GM21786 (cell line): ENCODE measurements around the gene MSI2.
"Not testable (repeated sequence)": the region's sequence is repeated elsewhere in the genome, so short reads cannot be mapped to it uniquely, and the experiment has no call there.

Source experiments
- ATAC-seq: cut with Tn5 transposase; IDR thresholded peaks from one replicate; pipeline ENCODE4 v1.9.1; 2021; ENCODE audit not compliant: unreplicated experiment

MSI2 gene

DNA sequence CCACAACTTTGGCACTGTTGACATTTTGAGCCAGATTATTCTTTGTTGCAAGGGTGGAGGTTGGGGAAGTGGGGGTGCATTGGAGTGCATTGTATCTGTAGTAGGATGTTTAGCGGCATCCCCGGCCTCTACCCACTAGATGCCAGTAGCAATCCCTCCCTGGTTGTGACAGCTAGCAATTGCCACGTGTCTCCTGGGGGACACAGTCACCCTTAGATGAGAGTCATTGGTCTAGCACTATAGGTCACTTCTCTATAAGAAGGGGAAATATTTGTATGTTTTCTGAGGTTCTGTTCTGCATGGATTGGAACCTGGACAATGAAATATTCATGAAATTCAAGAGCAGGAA lies 32.4 kb downstream of the MSI2 start:
- no peak for ATAC-seq

DNA sequence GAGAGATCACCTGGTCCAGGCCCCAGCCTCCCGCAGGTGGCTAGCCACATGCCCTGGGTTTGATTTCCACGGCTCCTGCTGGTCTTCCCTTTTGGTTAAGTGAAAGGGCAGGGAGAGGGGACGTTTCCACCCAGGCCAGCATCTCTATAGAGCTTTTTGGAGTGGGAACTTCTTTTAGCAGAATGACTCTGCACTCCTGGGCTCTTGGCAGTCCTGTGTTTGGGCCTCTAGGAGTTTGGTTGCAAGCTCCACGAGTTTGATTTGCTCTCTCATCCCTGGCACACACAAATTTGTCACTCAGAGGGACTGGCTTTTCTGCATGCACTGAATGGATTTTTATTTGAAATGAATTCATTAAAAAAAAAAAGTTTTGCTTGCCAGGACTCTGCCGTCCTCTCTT lies 32.8 kb downstream of the MSI2 start:
- ATAC-seq = no peak

DNA sequence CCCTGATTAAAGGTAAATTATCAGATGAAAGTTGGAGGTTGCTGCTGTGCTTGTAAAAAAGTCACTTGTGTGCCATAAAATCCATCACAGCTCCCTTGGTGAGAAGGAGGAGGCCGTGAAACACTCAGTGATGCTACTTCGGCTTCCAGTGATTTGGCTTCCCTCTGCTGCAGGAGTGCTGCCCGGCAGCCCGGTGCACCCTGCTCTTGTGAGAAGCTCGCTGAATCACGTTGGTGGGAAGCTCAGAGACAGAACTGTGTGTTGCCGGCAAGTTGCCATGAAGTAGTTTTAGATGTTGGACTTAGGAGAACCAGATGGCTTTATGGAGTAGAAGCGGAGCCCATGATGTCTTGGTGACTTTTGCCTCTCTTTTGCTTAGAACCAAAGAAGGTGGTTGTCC lies 33.3 kb downstream of the MSI2 start:
- no peak for ATAC-seq

DNA sequence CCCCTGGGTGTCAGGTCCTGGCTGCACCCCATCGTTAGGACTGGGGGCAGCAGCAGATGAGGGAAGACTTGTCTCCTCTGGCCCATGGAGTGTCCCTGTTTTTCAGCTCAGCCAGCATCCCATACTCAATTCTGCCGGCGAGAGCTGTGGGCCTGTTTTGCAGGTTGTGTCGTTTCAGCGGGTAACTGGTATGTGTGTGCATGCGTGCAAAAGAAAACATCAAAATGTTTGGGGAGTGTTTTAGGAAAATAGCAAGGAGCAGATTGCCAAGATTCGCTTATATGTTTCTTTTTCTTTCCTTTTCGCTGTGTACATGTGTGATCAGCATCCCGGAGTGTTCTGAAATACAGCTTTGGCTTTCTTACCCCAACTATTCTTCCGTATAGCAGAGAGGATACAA lies 34.7 kb downstream of the MSI2 start:
- no peak for ATAC-seq

DNA sequence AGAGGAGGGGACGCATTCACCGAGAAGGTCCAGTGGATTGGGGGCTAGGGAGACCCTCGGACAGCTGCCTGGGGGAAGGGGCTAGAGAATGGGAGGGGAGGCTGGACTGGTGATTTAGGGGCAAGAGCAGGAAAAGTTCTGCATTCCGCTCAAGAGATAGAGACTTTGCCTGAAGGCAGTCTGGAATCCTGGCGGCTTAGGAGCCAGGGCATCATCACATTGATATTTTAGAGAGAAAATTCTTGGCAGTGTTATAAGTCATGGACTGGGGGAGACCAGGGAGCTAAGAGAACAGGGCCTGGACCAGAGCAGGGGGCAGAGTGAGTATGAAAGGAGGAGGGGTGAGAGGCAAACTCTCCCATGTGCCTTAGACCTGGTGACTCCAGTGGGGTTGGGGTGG lies 35.8 kb downstream of the MSI2 start:
- no peak for ATAC-seq

DNA sequence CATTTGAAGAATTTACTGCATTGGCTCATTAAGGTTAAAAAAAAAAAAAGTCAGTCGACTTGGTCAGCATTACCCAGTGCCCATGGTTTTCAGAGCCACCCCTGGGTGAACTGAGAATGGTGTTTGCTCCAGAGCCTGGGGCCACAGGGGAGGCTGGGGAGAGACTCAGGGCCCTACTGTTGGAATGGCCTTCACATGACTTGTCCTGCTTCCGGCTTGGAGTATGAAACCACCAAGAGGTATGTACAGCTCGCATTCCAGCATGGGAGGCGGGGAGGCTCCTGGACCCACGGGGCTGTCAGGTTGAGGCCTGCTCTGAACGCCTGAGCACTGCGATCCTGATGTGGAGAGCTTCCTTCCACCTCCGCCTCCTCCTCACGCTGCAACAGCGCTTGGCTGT lies 36.8 kb downstream of the MSI2 start:
- ATAC-seq = no peak

DNA sequence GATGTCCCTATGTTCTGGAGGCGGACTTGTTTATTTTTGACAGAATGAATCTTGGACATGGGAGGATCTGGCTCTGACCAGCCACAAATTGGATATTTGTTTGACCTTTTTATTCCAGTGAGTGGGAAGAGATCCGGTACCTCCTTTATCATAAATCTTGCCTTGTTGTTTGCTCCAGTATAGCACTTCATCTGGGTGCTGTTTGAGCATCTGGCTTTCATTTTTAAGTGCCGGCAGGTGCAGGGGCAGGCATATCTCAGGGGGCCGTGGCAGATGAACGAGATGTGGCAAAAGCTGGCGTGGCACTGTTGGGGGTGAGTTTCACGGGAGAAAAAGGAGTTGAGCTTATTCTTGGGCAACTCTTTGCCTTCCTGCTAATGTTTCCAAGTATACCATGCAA lies 37.8 kb downstream of the MSI2 start:
- no peak for ATAC-seq

DNA sequence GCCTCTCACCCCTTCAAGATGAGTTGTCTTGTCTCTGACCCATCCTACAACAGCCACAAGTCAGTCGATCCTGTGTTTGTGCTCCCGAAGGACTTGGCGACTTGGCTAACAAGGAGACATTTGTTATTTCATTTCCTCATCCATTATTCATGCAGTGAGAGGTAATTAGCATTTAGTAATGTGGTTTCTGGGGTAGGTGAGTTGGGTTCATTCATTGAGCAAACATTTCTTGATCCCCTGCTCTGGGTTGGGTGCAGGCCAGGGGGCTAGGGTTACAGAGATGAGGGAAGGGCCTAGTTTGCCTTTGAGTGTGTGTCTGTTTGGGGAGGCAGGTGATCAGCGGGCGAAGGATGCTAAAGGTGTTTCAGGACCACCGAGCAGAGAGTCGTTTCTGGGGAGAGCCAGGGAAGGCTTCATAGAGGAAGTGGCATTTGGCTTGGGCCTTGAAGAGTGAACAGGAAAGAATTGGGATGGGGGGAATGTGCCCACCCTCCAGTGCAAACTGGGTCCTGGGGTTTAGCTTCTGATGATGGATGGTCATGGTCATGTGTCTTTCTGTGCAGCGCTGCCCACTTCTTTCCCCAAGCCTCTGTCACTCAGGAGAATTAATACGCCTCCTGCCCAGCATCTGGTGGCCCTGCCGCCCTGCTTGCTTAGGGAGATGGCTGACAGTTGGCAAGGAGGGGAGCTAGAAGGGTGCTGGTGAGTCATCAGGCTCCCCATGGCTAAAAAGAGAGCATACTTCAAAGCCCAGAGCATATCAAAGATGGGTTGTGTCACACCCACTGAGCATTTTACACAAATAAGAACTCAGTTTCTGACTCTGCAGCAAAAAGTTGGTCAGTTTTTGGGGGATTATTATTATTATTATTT lies 38.5 kb downstream of the MSI2 start:
- no peak for ATAC-seq

DNA sequence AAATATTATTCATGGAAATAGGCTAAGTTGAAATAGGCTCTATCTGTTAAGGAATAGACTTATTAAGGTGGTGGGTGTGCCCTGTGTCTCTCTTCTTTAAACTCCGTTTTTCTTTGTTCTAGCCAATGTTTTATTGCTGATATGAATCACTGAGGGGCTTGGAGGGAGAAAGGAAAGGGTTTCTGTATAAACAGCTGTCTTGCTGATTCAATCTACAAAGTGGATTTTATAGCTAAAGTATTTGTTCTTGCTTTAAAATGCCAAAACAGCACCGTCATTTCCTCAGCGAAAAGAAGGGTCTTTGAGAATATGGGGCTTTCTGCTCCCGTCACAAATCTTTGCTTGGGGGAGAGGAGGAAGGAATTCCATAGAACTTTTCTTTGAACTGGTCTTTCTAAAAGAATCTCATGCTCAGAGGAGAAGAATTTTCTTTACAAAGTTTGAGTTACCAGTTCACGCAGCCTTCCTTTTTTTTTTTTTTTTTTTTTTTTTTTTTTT lies 39.3 kb downstream of the MSI2 start:
- no peak for ATAC-seq

DNA sequence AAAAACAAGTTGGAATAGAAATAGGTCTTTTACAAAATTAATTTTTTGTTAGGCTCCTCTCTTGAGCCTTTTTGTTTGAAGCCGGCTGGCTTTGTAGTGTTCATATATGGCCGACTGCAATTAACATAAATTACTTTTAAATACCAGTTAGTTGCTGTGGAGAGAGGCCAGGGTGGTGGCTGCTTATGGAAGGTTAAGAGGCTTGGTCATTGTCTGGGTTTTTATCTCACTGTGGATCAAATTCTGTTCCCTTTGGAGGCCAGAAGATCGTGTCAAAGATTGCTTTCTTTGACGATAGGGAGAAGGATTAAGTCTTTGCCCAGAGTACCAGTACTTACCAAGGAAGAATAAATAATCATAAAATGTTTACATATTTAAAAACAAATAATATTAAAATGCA lies 39.9 kb downstream of the MSI2 start:
- ATAC-seq = no peak

DNA sequence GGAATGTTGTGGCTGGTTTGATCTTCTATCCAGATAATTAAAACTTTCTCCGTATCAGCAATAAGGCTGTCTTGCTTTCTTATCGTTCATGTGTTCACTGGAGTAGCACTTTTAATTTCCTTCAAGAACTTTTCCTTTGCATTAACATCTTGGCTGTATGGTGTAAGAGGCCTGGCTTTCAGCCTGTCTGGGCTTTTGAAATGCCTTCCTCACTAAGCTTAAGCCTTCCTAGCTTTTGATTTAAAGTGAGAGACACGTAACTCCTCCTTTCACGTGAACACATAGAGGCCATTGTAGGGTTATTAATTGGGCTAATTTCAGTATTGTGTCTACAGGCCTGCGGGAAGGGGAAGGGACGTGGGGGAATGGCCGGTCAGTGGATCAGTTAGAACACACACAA lies 42.9 kb downstream of the MSI2 start:
- ATAC-seq = no peak

DNA sequence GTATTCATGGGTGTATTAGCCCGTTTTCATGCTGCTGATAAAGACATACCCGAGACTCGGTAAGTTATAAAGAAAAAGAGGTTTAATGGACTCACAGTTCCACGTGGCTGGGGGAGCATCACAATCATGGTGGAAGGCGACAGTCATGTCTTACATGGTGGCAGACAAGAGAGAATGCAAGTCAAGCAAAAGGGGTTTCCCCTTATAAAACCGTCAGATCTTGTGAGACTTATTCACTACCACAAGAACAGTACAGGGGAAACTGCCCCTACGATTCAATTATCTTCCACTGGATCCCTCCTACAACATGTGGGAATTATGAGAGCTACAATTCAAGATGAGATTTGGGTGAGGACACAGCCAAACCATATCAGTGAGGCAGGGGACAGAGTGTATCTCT lies 44.3 kb downstream of the MSI2 start:
- not testable (repeated sequence) for ATAC-seq

DNA sequence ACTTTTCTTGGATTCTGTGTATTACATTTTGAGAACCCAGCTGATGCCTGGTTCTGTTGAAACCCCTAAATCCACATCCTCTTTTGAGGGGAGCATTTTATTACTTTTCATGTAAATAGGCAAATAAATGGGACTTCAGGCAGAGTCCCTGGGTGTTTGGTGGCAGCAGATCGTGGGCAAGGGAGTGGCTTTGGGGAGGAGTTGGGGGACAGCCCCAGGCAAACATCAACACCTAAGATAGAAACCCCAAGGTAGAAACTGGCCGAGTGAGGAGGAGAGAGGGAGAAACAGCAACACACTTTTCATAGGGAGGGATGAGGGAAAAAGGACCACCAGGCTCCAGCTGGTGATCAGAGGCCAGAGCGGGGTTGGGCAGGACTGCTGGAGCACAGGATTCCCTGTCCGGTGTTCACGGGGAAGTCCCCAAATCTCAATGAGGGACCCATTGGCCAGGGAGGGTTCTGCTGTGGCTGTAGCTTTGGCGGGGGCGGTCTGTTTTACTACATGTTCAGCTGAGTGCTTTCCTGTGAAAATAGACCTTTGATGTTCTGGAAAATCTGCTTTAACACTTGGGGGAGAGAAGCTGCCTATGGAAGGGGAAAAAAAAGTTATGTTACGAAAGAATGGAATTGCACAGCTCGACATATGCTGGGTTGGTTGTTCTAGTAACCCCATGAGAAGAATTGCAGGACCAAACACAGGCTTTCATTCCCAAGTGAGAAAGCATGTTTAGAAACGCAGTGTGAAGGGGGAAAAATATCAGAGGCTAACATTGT lies 46.6 kb downstream of the MSI2 start:
- no peak for ATAC-seq

DNA sequence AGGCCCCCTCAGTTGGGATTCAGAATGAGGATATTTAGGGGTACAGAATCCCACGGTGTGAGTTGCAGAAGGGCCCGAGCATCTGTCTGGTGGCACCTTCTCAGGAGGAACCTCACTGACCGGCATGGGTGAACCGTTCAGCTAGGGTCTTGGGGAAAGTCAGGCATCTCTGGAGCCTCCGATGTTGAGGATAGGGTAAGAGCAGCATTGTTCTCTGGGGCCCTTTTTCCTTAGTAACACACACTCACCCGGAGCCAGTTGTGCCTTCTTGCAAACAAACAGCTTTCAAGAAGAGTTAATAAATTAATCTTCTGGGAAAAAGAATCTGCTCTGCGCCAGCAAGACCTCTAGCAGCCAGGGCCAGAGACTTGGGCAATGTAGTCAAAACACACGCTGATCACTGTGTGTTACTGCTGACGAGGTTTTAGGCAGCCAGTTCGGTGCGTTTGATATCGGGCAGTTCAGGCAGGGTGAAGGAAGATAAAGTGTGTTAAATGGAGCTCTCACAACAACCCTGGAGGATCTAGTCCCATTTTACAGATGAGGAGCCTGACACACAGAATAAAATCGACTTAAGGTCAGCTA lies 48.9 kb downstream of the MSI2 start:
- ATAC-seq = no peak

DNA sequence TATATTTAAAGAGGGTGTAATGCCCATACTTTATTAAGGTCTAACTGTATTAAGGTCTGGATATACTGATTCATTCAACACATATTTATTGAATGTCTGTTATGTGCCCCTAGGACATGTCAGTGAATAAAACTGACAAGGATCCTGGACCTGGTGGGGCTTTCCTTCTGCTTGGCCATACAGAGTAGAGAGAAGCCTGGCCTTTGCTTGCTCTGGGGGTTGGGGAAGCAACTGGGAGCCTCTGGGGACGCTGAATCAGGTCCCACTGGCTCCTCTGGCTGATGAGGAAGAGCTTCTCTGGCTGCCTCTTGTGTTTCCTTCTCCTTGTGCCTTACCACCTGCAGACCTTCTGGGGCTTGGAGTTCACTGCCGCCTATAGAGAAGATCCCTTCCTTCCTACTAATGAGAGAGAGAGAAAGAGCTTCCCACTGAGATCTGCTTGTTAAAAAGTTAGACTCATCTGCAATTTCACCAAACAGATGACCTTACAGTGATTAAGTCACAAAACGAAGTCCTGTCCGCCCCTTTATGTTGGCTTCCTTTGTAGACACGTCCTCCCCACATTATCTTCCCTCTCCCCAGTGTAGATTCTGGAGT lies 49.7 kb downstream of the MSI2 start:
- no peak for ATAC-seq

DNA sequence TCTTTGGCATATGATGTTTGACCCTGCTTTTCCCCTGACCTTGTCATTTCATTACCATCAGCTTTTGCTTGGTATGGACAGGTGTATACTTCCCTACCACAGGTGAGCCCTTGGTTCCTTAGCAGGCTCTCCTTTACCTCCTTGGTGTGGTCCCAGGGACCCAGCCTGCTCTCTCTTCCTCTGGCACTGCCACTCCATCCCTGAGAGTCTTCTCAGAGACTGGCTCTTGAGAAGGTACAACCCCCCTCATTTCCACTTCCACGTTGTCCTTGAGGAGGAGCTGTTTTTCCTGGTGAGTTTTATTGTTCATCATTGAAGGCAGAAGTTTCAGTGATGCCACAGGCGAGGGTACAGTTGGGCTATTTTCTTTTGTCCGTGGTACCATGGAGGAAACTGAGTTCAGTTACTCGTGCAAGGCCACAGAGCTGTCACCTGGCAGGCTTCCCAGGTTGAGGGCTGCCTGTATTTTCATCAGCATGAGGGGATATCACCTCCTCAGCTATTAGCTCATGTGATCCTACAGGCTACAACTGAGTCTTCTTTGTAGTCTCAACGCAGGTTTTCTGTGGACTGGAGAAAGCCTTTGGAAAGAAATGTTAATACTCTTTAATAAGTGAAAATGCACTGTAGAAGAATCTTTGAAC lies 52.3 kb downstream of the MSI2 start:
- ATAC-seq = no peak

DNA sequence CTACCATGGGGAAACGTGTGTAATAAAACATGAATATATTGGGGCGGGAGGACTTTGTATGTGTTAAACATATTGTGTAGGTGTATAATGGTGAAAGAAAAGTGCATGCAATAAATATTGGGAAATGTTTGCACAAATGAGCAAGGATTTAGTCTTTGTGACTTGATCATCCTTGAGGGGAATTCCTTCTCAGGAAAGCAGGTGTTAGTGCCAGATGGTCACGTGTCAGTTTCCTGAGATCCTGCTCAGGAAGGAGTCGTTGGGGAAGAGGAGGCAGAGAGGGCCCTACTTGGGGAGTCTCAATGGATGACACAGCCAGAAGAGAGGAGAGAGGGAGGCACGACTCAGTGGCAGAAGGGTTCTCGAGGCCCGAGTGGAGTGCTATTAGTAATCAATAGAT lies 53.2 kb downstream of the MSI2 start:
- ATAC-seq = no peak

DNA sequence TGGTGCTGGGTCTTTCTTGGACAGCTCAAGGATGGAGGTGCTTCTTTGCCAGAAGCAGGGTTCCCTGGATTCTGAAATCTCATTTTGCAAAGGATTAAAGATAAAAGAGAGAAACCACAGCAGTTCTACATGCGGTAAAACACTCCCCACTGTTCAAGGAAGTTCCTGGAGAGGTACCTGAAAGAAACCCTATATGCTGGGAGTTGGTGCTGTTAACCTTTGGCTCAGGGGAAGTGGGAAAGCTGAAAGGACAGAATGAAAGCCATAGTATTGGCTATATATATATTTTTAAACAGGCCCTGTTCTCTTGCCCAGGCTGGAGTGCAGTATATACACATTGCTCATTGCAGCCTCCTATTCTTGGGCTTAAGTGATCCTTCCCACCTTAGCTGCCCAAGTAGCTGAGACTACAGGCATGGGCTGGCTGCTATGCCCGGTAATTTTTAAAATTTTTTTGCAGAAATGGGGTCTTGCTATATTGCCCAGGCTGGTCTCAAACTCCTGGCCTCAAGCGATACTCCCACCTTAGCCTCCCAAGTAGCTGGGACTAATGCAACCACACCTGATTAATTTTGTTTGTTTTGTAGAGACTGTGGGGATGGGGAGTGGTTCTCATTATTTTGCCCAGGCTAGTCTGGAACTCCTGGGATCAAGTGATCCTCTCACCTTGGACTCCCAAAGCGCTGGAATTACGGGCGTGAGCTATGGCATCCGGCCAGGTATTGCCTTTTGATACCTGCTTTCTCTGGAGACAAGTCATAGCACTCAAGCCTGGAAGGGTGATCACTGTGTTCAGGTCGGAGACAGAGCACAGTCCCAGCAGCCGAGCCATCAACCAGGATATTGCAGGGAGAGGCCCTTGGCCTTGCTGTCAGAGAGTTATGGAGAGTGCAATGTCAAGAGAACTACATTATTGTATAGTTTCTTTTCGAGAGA lies 55.2 kb downstream of the MSI2 start:
- ATAC-seq = no peak

DNA sequence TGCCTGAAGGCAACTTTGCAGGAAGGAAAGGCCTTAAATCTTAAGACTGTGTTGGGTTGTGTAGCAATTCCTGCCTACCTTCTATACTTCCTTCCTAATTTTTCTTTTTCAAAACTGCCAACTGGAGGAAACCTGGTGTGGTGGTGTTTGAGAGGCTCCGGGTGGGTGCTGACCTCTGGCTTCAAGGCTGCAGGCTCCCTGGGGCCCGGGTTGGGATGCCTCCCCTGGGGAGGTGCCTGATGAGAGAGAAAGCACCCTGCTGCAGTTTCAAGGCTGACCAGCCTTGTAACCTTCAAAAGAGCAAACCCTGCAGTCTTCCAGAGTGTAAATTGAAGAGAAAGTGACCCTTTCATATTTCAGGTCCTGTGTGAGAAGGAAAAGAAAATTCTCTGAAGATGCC lies 55.9 kb downstream of the MSI2 start:
- ATAC-seq = no peak
